Progenitor cell of endocrine pancreas (in vitro differentiated cells): ENCODE data around the gene CDH4. TPM values are rescaled to one million over a fixed set of nuclear protein-coding genes. Genes with fewer than 3 reads are reported as not detected.

Experiments
- DNase-seq: peaks from one replicate; pipeline ENCODE4 v3.0.0; 2021; ENCODE audit warnings: low spot score; ENCODE audit not compliant: unreplicated experiment
- H3K27ac Mint-ChIP-seq: 2 replicates; pipeline ENCODE4 v1.8.0; 2021; ENCODE audit warnings: mild to moderate bottlenecking, moderate library complexity, mixed read lengths
- H3K27me3 Mint-ChIP-seq: 2 replicates; pipeline ENCODE4 v1.8.0; 2021; ENCODE audit warnings: mixed read lengths
- H3K36me3 Mint-ChIP-seq: 2 replicates; pipeline ENCODE4 v1.8.0; 2022; ENCODE audit warnings: mixed read lengths; ENCODE audit not compliant: insufficient read depth
- H3K4me1 Mint-ChIP-seq: 2 replicates; pipeline ENCODE4 v1.8.0; 2021; ENCODE audit warnings: low read depth, mixed read lengths
- H3K4me3 Mint-ChIP-seq: 2 replicates; pipeline ENCODE4 v1.8.0; 2021; ENCODE audit warnings: low read depth, mild to moderate bottlenecking, moderate library complexity, mixed read lengths
- H3K9me3 Mint-ChIP-seq: 2 replicates; pipeline ENCODE4 v1.8.0; 2021; ENCODE audit warnings: low read depth, mixed read lengths
- CTCF ChIP-seq: fragments of 200-600 bp; sonication (generic); IDR thresholded peaks from one replicate; pipeline ENCODE4 v1.5.0; 2021; ENCODE audit warnings: antibody characterized with exemption, mild to moderate bottlenecking; ENCODE audit not compliant: unreplicated experiment
- total RNA-seq: library from RNA; stranded (reverse); gene quantifications from 2 replicates; pipeline ENCODE4 v1.2.1, GENCODE V29; 2021

CDH4 gene
- total RNA-seq, 1 donor from 2014 or later: 0.43 TPM

GRCh38 chr20:61397146-61397545, 145.1 kb downstream of the CDH4 start:
- H3K36me3 Mint-ChIP-seq: no peaks in the 10 kb centered on the region
- H3K4me1 Mint-ChIP-seq: peaks cover 4% of the 10 kb centered on the region
- H3K27ac Mint-ChIP-seq: no peak overlapping the region
- DNase-seq: no peak
- no peaks in the 10 kb centered on the region for H3K9me3 Mint-ChIP-seq
- no peak overlapping the region for H3K4me3 Mint-ChIP-seq
- no peak for TF ChIP-seq CTCF
- H3K27me3 Mint-ChIP-seq: peaks cover 3% of the 10 kb centered on the region

DNA sequence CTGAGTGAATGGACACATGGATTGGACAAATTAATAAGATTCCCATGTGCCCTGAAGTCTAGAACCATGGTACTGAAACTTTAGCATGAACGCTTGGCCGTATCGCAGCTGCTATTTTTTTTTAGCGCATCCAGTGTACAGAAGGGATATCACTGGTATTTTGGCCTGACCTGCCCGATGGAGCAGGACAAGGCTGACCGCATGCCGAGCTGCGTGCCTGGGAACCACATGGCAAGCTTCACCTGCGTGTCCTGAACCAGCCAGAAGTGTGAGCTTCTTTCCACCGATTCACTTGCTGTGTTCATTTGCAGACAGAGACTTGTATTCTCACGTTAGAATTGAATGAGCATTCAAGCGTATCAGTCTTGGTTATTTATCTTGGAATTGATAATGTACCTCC, 145.7 kb downstream of the CDH4 start:
- Mint-ChIP-seq H3K4me1 (peaks cover 4% of the 10 kb centered on the region), H3K36me3 (no peaks in the 10 kb centered on the region), H3K9me3 (no peaks in the 10 kb centered on the region), H3K27ac (no peak overlapping the region), H3K27me3 (no peaks in the 10 kb centered on the region), H3K4me3 (no peak overlapping the region)
- no peak for DNase-seq
- TF ChIP-seq CTCF: no peak

- Mint-ChIP-seq H3K27me3 (no peaks in the 10 kb centered on the region), H3K27ac (no peak overlapping the region)
- DNase-seq: no peak
Measured at GRCh38 chr20:61399433-61399832, 147.4 kb downstream of the CDH4 start.

DNA sequence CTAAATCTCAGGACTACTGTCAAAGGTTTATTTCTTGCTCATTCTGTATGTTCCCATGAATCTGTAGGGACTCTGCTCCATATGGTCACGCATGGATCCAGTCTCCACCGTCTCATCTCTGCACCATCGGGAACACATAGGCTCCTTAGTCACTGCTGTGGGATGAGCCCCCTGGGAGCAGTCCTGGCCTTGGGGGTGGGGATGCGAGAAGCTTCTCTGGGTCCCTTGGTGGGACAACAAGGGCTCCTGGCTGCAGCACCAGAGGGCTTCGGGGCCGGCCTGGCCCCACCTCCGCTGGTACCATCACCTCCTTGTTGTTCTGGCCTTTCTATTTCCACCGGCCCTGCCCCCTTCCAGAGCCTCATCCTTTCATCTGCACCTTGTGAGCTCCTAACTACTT, 148.4 kb downstream of the CDH4 start:
- Mint-ChIP-seq H3K27ac (no peak overlapping the region), H3K4me3 (no peak overlapping the region), H3K27me3 (no peaks in the 10 kb centered on the region), H3K36me3 (no peaks in the 10 kb centered on the region), H3K4me1 (peaks cover 4% of the 10 kb centered on the region), H3K9me3 (no peaks in the 10 kb centered on the region)
- TF ChIP-seq CTCF: no peak
- DNase-seq: no peak

More at GRCh38 chr20:61399433-61399832, 147.4 kb downstream of the CDH4 start:
- H3K9me3 Mint-ChIP-seq: no peaks in the 10 kb centered on the region
- H3K4me3 Mint-ChIP-seq: no peak overlapping the region
- no peak for TF ChIP-seq CTCF
- peaks cover 4% of the 10 kb centered on the region for H3K4me1 Mint-ChIP-seq
- H3K36me3 Mint-ChIP-seq: no peaks in the 10 kb centered on the region

- Mint-ChIP-seq H3K9me3 (peaks cover 3% of the 10 kb centered on the region), H3K4me1 (no peaks in the 10 kb centered on the region), H3K36me3 (no peaks in the 10 kb centered on the region), H3K27ac (no peak overlapping the region), H3K4me3 (no peak overlapping the region), H3K27me3 (no peaks in the 10 kb centered on the region)
- no peak for TF ChIP-seq CTCF
- no peak for DNase-seq
Measured at GRCh38 chr20:61404303-61404702, 152.2 kb downstream of the CDH4 start.
